Hematopoietic multipotent progenitor cell treated with erythropoietin and hydrocortisone succinate and interleukin-3 and kit ligand, for 6 days (in vitro differentiated cells): ENCODE measurements around the gene APLP1.
"Not testable (repeated sequence)": the region's sequence is repeated elsewhere in the genome, so short reads cannot be mapped to it uniquely, and the experiment has no call there.

ENCODE experiments used
- DNase-seq: peaks from one replicate; pipeline ENCODE4 v3.0.0-alpha.2; 2015

The APLP1 gene

GRCh38 chr19:35868172-35868822 lies at the start of gene APLP1:
APLP1 (plus strand) TSS chr19:35868574; CDS start chr19:35868637, 63 bp downstream.
- DNase-seq, result peak; percentile 66

- no peak for DNase-seq
Observed at GRCh38 chr19:35822579-35822978, 45.8 kb upstream of the APLP1 start.

- DNase-seq, result no peak
Observed at GRCh38 chr19:35824150-35824549, 44.2 kb upstream of the APLP1 start.

- peak; percentile 89 for DNase-seq
Observed at GRCh38 chr19:35828692-35829301, 39.6 kb upstream of the APLP1 start.

- no peak for DNase-seq
Observed at GRCh38 chr19:35830986-35831385, 37.4 kb upstream of the APLP1 start.

GRCh38 chr19:35832054-35832453 lies 36.3 kb upstream of the APLP1 start:
- no peak for DNase-seq

GRCh38 chr19:35833972-35834371 lies 34.4 kb upstream of the APLP1 start:
- DNase-seq, result no peak

- DNase-seq, result not testable (repeated sequence)
Observed at GRCh38 chr19:35836096-35836495, 32.3 kb upstream of the APLP1 start.

GRCh38 chr19:35841961-35842595 lies 26.3 kb upstream of the APLP1 start:
- no peak for DNase-seq

- DNase-seq, result no peak
Observed at GRCh38 chr19:35842666-35843272, 25.6 kb upstream of the APLP1 start.

- peak; percentile 69 for DNase-seq
Observed at GRCh38 chr19:35843676-35844481, 24.5 kb upstream of the APLP1 start.

- DNase-seq, result no peak
Observed at GRCh38 chr19:35844482-35845214, 23.7 kb upstream of the APLP1 start.

- DNase-seq, result peak; percentile 39
Observed at GRCh38 chr19:35845215-35846037, 22.9 kb upstream of the APLP1 start.

GRCh38 chr19:35846038-35846668 lies 22.2 kb upstream of the APLP1 start:
- DNase-seq, result peak; percentile 21

GRCh38 chr19:35847911-35848310 lies 20.5 kb upstream of the APLP1 start:
- no peak for DNase-seq

GRCh38 chr19:35848486-35848885 lies 19.9 kb upstream of the APLP1 start:
- no peak for DNase-seq

GRCh38 chr19:35848919-35849505 lies 19.4 kb upstream of the APLP1 start:
- DNase-seq, result no peak

- no peak for DNase-seq
Observed at GRCh38 chr19:35851213-35852028, 17.0 kb upstream of the APLP1 start.

GRCh38 chr19:35852029-35852780 lies 16.2 kb upstream of the APLP1 start, which contains the start of gene NPHS1:
NPHS1 (minus strand) TSS chr19:35852504; CDS start chr19:35851837, 667 bp downstream.
- no peak for DNase-seq
